Panc1 (cell line): ENCODE measurements around the gene RAET1E.

Experiments
- TF ChIP-seq, protein P1 (sequence below): fragments of 450-650 bp; IDR thresholded peaks from 2 replicates; pipeline ENCODE4 v1.5.1; 2017; ENCODE audit warnings: mild to moderate bottlenecking
- TF ChIP-seq, protein P2 (sequence below), 2 experiments: IDR thresholded peaks; 2 replicates each; pipeline ENCODE4 v1.6.1; 2011 to 2012; ENCODE audit warnings: low read depth in 2 of 2, control low read depth in 1 of 2, low read length in 1 of 2, mild to moderate bottlenecking in 1 of 2, moderate library complexity in 1 of 2; ENCODE audit not compliant: insufficient read depth in 1 of 2

DNA sequence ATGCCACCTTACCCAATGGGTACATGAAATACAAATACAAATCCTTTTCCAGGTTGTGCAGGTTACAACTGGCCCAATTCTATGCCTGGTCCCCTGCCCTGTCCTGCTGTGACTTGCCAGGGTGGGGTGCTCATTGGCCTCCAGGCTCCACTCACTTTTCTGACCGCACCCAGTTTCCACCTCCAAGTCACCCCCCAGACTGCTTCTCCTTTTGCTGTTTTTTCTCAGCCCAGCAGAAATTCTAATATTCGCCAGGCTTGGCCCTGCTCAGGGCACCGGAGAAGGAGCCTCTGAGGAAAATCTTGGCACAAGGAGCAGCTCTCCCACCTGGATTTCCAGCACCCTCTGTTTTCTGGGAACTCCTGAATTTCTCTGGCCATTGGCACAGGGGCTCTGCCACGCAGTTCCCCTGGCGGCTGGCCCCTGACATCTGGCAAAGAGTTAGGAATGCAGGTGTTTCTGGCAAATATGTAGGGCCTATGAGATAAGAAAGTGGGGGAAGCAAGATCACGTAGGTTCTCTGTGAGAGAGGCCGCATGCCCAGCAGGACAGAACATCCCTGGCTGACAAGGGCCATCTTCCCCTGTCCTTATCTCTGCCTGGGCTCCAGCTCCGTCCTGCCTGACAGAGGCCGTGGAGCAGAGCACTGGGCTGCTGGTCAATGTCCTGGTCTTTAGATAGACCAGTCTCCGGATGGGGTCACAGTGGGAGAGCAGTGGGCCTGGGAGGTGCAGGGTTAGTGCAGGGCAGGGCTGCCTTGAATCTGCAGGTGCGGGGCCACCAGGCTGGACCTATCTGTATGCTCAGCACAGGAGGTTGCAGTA lies 2.9 kb upstream of the RAET1E start:
- TF ChIP-seq, protein P1, sequence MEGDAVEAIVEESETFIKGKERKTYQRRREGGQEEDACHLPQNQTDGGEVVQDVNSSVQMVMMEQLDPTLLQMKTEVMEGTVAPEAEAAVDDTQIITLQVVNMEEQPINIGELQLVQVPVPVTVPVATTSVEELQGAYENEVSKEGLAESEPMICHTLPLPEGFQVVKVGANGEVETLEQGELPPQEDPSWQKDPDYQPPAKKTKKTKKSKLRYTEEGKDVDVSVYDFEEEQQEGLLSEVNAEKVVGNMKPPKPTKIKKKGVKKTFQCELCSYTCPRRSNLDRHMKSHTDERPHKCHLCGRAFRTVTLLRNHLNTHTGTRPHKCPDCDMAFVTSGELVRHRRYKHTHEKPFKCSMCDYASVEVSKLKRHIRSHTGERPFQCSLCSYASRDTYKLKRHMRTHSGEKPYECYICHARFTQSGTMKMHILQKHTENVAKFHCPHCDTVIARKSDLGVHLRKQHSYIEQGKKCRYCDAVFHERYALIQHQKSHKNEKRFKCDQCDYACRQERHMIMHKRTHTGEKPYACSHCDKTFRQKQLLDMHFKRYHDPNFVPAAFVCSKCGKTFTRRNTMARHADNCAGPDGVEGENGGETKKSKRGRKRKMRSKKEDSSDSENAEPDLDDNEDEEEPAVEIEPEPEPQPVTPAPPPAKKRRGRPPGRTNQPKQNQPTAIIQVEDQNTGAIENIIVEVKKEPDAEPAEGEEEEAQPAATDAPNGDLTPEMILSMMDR = no peak
- TF ChIP-seq, protein P2, sequence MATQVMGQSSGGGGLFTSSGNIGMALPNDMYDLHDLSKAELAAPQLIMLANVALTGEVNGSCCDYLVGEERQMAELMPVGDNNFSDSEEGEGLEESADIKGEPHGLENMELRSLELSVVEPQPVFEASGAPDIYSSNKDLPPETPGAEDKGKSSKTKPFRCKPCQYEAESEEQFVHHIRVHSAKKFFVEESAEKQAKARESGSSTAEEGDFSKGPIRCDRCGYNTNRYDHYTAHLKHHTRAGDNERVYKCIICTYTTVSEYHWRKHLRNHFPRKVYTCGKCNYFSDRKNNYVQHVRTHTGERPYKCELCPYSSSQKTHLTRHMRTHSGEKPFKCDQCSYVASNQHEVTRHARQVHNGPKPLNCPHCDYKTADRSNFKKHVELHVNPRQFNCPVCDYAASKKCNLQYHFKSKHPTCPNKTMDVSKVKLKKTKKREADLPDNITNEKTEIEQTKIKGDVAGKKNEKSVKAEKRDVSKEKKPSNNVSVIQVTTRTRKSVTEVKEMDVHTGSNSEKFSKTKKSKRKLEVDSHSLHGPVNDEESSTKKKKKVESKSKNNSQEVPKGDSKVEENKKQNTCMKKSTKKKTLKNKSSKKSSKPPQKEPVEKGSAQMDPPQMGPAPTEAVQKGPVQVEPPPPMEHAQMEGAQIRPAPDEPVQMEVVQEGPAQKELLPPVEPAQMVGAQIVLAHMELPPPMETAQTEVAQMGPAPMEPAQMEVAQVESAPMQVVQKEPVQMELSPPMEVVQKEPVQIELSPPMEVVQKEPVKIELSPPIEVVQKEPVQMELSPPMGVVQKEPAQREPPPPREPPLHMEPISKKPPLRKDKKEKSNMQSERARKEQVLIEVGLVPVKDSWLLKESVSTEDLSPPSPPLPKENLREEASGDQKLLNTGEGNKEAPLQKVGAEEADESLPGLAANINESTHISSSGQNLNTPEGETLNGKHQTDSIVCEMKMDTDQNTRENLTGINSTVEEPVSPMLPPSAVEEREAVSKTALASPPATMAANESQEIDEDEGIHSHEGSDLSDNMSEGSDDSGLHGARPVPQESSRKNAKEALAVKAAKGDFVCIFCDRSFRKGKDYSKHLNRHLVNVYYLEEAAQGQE (IDR thresholded peaks at IDR 0.05; ENCODE audit: insufficient read depth in 1 of 2, low read depth in 2 of 2, low read length in 1 of 2) = no peak
